ENCODE data around the gene SLA2. TPM values are rescaled to one million over a fixed set of nuclear protein-coding genes. Genes with fewer than 3 reads are reported as not detected.
A peak's percentile ranks its signal among the peaks of the same experiment; 100 is the strongest.
"Not testable (repeated sequence)": the region's sequence is repeated elsewhere in the genome, so short reads cannot be mapped to it uniquely, and the experiment has no call there.

Gene SLA2, protein sequence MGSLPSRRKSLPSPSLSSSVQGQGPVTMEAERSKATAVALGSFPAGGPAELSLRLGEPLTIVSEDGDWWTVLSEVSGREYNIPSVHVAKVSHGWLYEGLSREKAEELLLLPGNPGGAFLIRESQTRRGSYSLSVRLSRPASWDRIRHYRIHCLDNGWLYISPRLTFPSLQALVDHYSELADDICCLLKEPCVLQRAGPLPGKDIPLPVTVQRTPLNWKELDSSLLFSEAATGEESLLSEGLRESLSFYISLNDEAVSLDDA
- total RNA-seq (10 to 100 TPM; 26.2 to 46.0 (median 28.8) TPM), total RNA-seq (29.4 to 121 (median 68.4) reads per million in 29 experiments)
- 37.9 TPM for total RNA-seq (2013)

DNA sequence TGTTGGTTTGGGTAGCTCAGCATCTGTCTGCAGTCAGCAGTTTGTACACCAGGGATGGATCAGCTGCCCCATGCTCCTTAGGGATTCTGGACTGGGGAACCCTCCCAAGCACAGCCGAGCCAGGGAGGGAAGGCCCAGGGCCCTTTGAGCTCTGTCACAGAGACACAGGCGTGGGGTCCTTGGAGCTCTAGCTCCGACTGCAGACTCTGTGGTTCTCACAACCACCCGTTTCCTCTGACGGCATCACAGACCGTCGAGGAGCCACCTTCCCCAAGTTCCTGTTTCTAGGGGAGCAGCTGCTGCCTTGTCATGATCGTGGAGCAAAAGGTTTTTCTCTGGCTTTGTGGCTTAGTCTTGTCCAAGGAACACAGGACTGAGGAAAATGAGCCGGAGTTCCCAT lies at the start of gene SLA2:
Gene SLA2 (minus strand): TSS at position 199 of the 400 bp plus-strand sequence. CDS start 4,861 bp downstream, outside the sequence.
- Mint-ChIP-seq H3K4me3 (peak within 1 kb of the TSS; percentile 93 to 96 (median 95)), H3K4me1 (peaks cover 55 to 61% (median 61%) of the 10 kb centered on the region in 3 donors), H3K9me3 (no peaks in the 10 kb centered on the region), H3K36me3 (peaks cover 12% of the 10 kb centered on the region), H3K27ac (peak within 1 kb of the TSS; percentile 98 to 100), H3K27me3 (no peaks in the 10 kb centered on the region)
- Histone ChIP-seq H3K27ac (ENCODE audit: low read length) (peak within 1 kb of the TSS; percentile 77), H3K36me3 (ENCODE audit: control insufficient read depth in 2 of 2, extremely low read depth in 1 of 2, insufficient read depth in 1 of 2, low read length in 1 of 2) (peaks cover 8 to 16% of the 10 kb centered on the region in 2 donors), H3K4me3 (ENCODE audit: control insufficient read depth in 1 of 2, extremely low read depth in 1 of 2, low read length in 1 of 2) (peak within 1 kb of the TSS; percentile 61 to 73), H3K27me3 (replicated peaks in 1 of 2; ENCODE audit: control insufficient read depth in 2 of 2, extremely low read depth in 1 of 2, insufficient read depth in 2 of 2, low read length in 1 of 2) (no peaks in the 10 kb centered on the region), H3K9me3 (no peaks in the 10 kb centered on the region), H3K4me1 (ENCODE audit: control insufficient read depth in 1 of 2, extremely low read depth in 1 of 2, insufficient read depth in 2 of 2, low read length in 2 of 2) (peaks cover 25 to 60% of the 10 kb centered on the region in 2 experiments)
- POLR2A ChIA-PET = interaction anchor here (0.5 to 1.0 kb wide), 5 partner anchors 20 to 1036 kb away, joined by 3 to 6 read pairs (median 4); no protein-coding TSS in a partner anchor
- WGBS (ENCODE audit: insufficient coverage) = 2% methylated on average over 7 of the region's 9 CpGs
- DNase-seq = peak; percentile 44 to 84 (median 71)
- peak; percentile 82 to 89 (median 88) for ATAC-seq (replicated peaks in 1 of 4)
- CTCF ChIA-PET = interaction anchor here in 1 of 2 donors (0.5 to 2.9 kb wide), 12 partner anchors 12 to 190 kb away, joined by 3 to 10 read pairs (median 3); partner anchors contain the start of gene RAB5IF

DNA sequence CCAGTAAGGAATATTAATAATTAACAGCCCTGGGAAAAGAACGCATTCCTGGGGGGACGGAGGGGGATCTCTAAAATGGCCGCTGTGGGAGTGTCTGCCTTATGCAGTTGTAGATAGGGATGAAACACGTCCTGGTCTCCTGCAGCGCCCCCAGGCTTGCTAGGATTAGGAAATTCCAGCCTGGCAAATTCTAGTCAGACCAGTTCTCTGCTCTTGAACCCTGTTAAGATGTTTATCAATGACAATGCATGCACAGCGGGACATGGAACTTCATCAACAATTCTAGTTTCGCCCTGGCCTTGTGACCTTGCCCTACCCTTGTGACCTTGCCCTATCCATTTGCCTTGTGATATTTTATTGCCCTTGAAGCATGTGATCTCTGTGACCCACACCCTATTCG lies 49.5 kb upstream of the SLA2 start:
- CTCF ChIA-PET; POLR2A ChIA-PET; H3K27me3 Mint-ChIP-seq; H3K4me1 ChIP-seq (ENCODE audit: control insufficient read depth in 1 of 2, extremely low read depth in 1 of 2, insufficient read depth in 2 of 2, low read length in 2 of 2); H3K9me3 Mint-ChIP-seq; H3K4me1 Mint-ChIP-seq; H3K4me3 ChIP-seq (ENCODE audit: control insufficient read depth in 1 of 2, extremely low read depth in 1 of 2, low read length in 1 of 2); H3K27ac ChIP-seq (ENCODE audit: low read length); H3K27me3 ChIP-seq (replicated peaks in 1 of 2; ENCODE audit: control insufficient read depth in 2 of 2, extremely low read depth in 1 of 2, insufficient read depth in 2 of 2, low read length in 1 of 2); DNase-seq; H3K9me3 ChIP-seq; H3K36me3 ChIP-seq (ENCODE audit: control insufficient read depth in 2 of 2, extremely low read depth in 1 of 2, insufficient read depth in 1 of 2, low read length in 1 of 2); H3K27ac Mint-ChIP-seq; H3K4me3 Mint-ChIP-seq; ATAC-seq (replicated peaks in 1 of 4): not testable (repeated sequence)
- H3K36me3 Mint-ChIP-seq = peaks cover 15% of the 10 kb centered on the region
- WGBS (ENCODE audit: insufficient coverage) = 100% methylated on average over 4 of the region's 8 CpGs

DNA sequence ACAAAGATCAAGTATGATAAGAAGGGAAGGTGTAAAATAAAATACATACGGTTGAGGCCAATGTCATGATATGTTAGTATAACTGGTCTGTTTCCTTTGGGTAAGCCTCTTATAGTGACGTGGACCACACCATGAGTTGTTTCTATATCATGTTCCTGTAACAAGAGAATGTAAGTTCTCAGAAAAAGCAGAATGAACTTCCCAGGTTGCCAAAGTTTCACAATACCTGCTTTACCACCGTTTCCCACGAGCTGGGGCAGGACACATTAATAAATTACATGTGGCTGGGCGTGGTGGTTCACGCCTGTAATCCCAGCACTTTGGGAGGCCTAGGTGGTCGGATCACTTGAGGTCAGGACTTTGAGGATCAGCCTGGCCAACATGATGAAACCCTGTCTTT lies 42.6 kb upstream of the SLA2 start:
- Histone ChIP-seq H3K27me3 (replicated peaks in 1 of 2; ENCODE audit: control insufficient read depth in 2 of 2, extremely low read depth in 1 of 2, insufficient read depth in 2 of 2, low read length in 1 of 2) (no peaks in the 10 kb centered on the region), H3K4me1 (ENCODE audit: control insufficient read depth in 1 of 2, extremely low read depth in 1 of 2, insufficient read depth in 2 of 2, low read length in 2 of 2) (peaks cover 0 to 3% of the 10 kb centered on the region in 2 experiments), H3K9me3 (no peaks in the 10 kb centered on the region), H3K36me3 (ENCODE audit: control insufficient read depth in 2 of 2, extremely low read depth in 1 of 2, insufficient read depth in 1 of 2, low read length in 1 of 2) (peaks cover 8 to 9% of the 10 kb centered on the region in 2 donors), H3K4me3 (ENCODE audit: control insufficient read depth in 1 of 2, extremely low read depth in 1 of 2, low read length in 1 of 2) (no peak overlapping the region), H3K27ac (ENCODE audit: low read length) (no peak overlapping the region)
- Mint-ChIP-seq H3K4me1 (no peaks in the 10 kb centered on the region), H3K27ac (no peak overlapping the region), H3K4me3 (no peak overlapping the region), H3K27me3 (no peaks in the 10 kb centered on the region), H3K36me3 (peaks cover 27% of the 10 kb centered on the region), H3K9me3 (no peaks in the 10 kb centered on the region)
- DNase-seq (no peak), ATAC-seq (replicated peaks in 1 of 4) (no peak)
- ChIA-PET CTCF (no interaction called here), POLR2A (no interaction called here)
- 95% methylated on average over 2 of the region's 7 CpGs for WGBS (ENCODE audit: insufficient coverage)

DNA sequence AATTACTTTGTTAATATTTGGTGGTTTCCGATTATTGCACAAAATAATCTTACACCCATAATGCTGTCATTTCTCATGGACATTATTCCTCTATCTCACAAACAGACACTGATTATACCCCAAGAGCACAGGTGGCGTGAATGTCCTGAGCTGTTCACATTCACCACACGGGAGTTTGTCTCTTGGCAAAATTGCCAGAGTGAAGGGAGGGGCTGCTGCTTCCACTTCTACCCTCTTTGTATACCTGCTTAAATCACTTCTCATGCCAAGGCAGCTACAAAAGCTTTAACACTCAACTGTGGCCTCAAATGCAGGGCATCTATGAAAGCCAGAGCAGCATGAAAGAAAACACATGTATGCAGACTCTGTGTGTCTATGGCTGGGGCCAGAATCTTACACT lies 41.9 kb upstream of the SLA2 start:
- Mint-ChIP-seq H3K9me3 (no peaks in the 10 kb centered on the region), H3K4me3 (no peak overlapping the region), H3K27me3 (no peaks in the 10 kb centered on the region), H3K27ac (no peak overlapping the region), H3K4me1 (no peaks in the 10 kb centered on the region), H3K36me3 (peaks cover 28% of the 10 kb centered on the region)
- H3K4me3 ChIP-seq (ENCODE audit: control insufficient read depth in 1 of 2, extremely low read depth in 1 of 2, low read length in 1 of 2) = no peak overlapping the region
- no peak for ATAC-seq (replicated peaks in 1 of 4)
- peaks cover 8 to 9% of the 10 kb centered on the region in 2 donors for H3K36me3 ChIP-seq (ENCODE audit: control insufficient read depth in 2 of 2, extremely low read depth in 1 of 2, insufficient read depth in 1 of 2, low read length in 1 of 2)
- WGBS (ENCODE audit: insufficient coverage) = no CpG with 5 or more reads among the region's 3 CpGs
- H3K4me1 ChIP-seq (ENCODE audit: control insufficient read depth in 1 of 2, extremely low read depth in 1 of 2, insufficient read depth in 2 of 2, low read length in 2 of 2) = peaks cover 0 to 3% of the 10 kb centered on the region in 2 experiments
- H3K27me3 ChIP-seq (replicated peaks in 1 of 2; ENCODE audit: control insufficient read depth in 2 of 2, extremely low read depth in 1 of 2, insufficient read depth in 2 of 2, low read length in 1 of 2) = no peaks in the 10 kb centered on the region
- CTCF ChIA-PET = no interaction called here
- no peak for DNase-seq
- POLR2A ChIA-PET = no interaction called here
- no peaks in the 10 kb centered on the region for H3K9me3 ChIP-seq
- H3K27ac ChIP-seq (ENCODE audit: low read length) = no peak overlapping the region

DNA sequence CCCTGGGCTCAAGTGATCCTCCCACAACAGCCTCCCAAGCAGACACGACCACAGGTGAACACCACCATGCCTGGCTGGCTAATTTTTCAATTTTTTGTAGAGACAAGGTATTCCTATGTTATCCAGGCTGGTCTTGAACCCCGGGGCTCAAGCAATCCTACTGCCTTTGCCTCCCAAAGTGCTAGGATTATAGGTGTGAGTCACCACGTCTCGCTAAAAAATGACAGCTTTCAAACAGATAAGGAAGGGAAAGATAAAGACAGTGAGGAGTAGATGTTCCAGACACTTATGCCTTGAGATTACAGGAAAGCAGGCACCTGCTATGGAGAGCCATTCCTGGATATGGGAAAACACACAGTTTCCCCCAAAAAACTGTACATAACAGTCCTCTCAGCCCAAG lies 40.9 kb upstream of the SLA2 start:
- Mint-ChIP-seq H3K27me3 (no peaks in the 10 kb centered on the region), H3K4me3 (no peak overlapping the region), H3K36me3 (peaks cover 33% of the 10 kb centered on the region), H3K27ac (no peak overlapping the region), H3K4me1 (no peaks in the 10 kb centered on the region), H3K9me3 (no peaks in the 10 kb centered on the region)
- peaks cover 0 to 3% of the 10 kb centered on the region in 2 experiments for H3K4me1 ChIP-seq (ENCODE audit: control insufficient read depth in 1 of 2, extremely low read depth in 1 of 2, insufficient read depth in 2 of 2, low read length in 2 of 2)
- no peak for ATAC-seq (replicated peaks in 1 of 4)
- DNase-seq = no peak
- no peaks in the 10 kb centered on the region for H3K27me3 ChIP-seq (replicated peaks in 1 of 2; ENCODE audit: control insufficient read depth in 2 of 2, extremely low read depth in 1 of 2, insufficient read depth in 2 of 2, low read length in 1 of 2)
- CTCF ChIA-PET = no interaction called here
- H3K4me3 ChIP-seq (ENCODE audit: control insufficient read depth in 1 of 2, extremely low read depth in 1 of 2, low read length in 1 of 2) = no peak overlapping the region
- H3K36me3 ChIP-seq (ENCODE audit: control insufficient read depth in 2 of 2, extremely low read depth in 1 of 2, insufficient read depth in 1 of 2, low read length in 1 of 2) = peaks cover 8 to 9% of the 10 kb centered on the region in 2 donors
- 88% methylated on average over 3 of the region's 4 CpGs for WGBS (ENCODE audit: insufficient coverage)
- no peak overlapping the region for H3K27ac ChIP-seq (ENCODE audit: low read length)
- POLR2A ChIA-PET = interaction anchor here in 1 of 2 donors (0.6 kb wide), 1 partner anchor 263 kb away, joined by 3 read pairs; no protein-coding TSS in a partner anchor
- H3K9me3 ChIP-seq = no peaks in the 10 kb centered on the region

DNA sequence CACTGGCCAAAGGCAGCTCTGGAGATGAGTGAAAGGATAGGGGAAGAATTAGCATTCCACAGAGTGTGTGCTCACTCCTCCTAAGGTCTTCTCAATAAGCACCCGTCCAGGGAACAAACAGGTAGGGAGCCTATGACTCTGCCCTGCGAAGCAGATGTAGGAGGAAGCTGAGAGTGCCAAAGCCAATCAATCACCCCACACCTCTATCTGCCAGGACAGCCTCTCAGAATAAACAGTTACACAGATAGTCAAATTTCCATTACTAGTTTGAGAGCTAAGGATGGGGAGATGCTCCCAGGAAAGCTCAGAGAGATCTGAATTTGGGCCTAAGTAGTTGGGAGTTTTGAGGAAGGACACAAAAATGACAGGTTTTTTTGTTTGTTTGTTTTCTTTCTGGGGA lies 40.5 kb upstream of the SLA2 start:
- no peak overlapping the region for H3K27ac ChIP-seq (ENCODE audit: low read length)
- H3K27me3 Mint-ChIP-seq = no peaks in the 10 kb centered on the region
- peaks cover 0 to 3% of the 10 kb centered on the region in 2 experiments for H3K4me1 ChIP-seq (ENCODE audit: control insufficient read depth in 1 of 2, extremely low read depth in 1 of 2, insufficient read depth in 2 of 2, low read length in 2 of 2)
- no peak for DNase-seq
- H3K36me3 ChIP-seq (ENCODE audit: control insufficient read depth in 2 of 2, extremely low read depth in 1 of 2, insufficient read depth in 1 of 2, low read length in 1 of 2) = peaks cover 8 to 9% of the 10 kb centered on the region in 2 donors
- no peaks in the 10 kb centered on the region for H3K4me1 Mint-ChIP-seq
- H3K4me3 ChIP-seq (ENCODE audit: control insufficient read depth in 1 of 2, extremely low read depth in 1 of 2, low read length in 1 of 2) = no peak overlapping the region
- peaks cover 34% of the 10 kb centered on the region for H3K36me3 Mint-ChIP-seq
- no peaks in the 10 kb centered on the region for H3K9me3 ChIP-seq
- ChIA-PET POLR2A (interaction anchor here (0.6 kb wide), 2 partner anchors 53 to 264 kb away, joined by 3 to 9 read pairs; no protein-coding TSS in a partner anchor), CTCF (no interaction called here)
- WGBS (ENCODE audit: insufficient coverage) = no CpG with 5 or more reads among the region's 2 CpGs
- H3K27me3 ChIP-seq (replicated peaks in 1 of 2; ENCODE audit: control insufficient read depth in 2 of 2, extremely low read depth in 1 of 2, insufficient read depth in 2 of 2, low read length in 1 of 2) = no peaks in the 10 kb centered on the region
- no peak overlapping the region for H3K27ac Mint-ChIP-seq
- ATAC-seq (replicated peaks in 1 of 4) = no peak
- H3K9me3 Mint-ChIP-seq = no peaks in the 10 kb centered on the region
- H3K4me3 Mint-ChIP-seq = no peak overlapping the region

Measured in T-cell (primary cell).